Camera-type eye (tissue), 1 donor: ENCODE measurements around the gene OR4L1. TPM values are rescaled to one million over a fixed set of nuclear protein-coding genes. Genes with fewer than 3 reads are reported as not detected.

Experiments used
- total RNA-seq: library from RNA; depleted of rRNA; stranded (reverse); fragments of >200 nt; gene quantifications from one replicate; pipeline ENCODE4 v1.2.3, GENCODE V29; 2014

Gene OR4L1, protein sequence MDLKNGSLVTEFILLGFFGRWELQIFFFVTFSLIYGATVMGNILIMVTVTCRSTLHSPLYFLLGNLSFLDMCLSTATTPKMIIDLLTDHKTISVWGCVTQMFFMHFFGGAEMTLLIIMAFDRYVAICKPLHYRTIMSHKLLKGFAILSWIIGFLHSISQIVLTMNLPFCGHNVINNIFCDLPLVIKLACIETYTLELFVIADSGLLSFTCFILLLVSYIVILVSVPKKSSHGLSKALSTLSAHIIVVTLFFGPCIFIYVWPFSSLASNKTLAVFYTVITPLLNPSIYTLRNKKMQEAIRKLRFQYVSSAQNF
- not detected for total RNA-seq

GRCh38 chr14:20059745-20060144 is at the start of gene OR4L1:
Gene OR4L1 (plus strand): TSS chr14:20060045. CDS start chr14:20060045, 0 bp downstream.

GRCh38 chr14:20019257-20019865 is 40.5 kb upstream of the OR4L1 start, which contains the start of gene OR4K14:
Gene OR4K14 (minus strand): TSS chr14:20019307. CDS start chr14:20015193, 4,114 bp downstream.

GRCh38 chr14:20035938-20036337 is 23.9 kb upstream of the OR4L1 start, which contains the start of gene OR4K13:
Gene OR4K13 (minus strand): TSS chr14:20036038. CDS start chr14:20034758, 1,280 bp downstream.

DNA sequence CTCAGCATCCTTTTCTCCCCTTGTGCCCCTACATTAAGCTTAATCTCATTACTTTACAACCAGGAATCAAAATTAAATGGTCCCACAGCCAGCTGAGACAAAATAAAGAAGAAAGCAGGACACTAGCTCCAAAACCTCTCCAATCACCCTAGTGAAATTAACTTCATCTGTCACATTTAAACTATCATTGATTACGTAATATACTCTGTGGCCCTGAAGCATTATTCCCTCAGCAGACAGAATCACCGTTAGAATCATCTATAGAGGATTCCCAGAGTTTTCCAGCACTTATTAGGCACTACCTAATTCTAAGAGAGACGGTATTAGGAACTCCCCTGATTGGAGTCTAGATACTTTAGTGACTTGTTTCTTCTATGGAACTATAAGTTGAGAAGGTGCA is 50.6 kb downstream of the OR4L1 start, which contains the start of gene OR4K17:
Gene OR4K17, plus strand, starts transcription at position 302 of the 400 bp plus-strand sequence. CDS start 6,761 bp downstream, outside the sequence.

Other genes starting within 250 kb of the OR4L1 start
- not detected for gene OR4K2, start 184.9 kb upstream of the OR4L1 start, total RNA-seq
- gene OR4K5, start 139.4 kb upstream of the OR4L1 start, total RNA-seq = not detected
- gene OR4K1, start 129.1 kb upstream of the OR4L1 start, total RNA-seq = not detected
- gene OR4K15, start 84.5 kb upstream of the OR4L1 start, total RNA-seq = not detected
- gene OR4Q2, start 57.9 kb upstream of the OR4L1 start, total RNA-seq = not detected
- gene OR4K14, start 40.7 kb upstream of the OR4L1 start, total RNA-seq = not detected
- not detected for gene OR4K13, start 24.0 kb upstream of the OR4L1 start, total RNA-seq
- gene OR4K17, start 50.7 kb downstream of the OR4L1 start, total RNA-seq = not detected
- gene OR4N5, start 78.8 kb downstream of the OR4L1 start, total RNA-seq = not detected
- gene OR11G2, start 130.9 kb downstream of the OR4L1 start, total RNA-seq = not detected
- not detected for gene OR11H6, start 163.7 kb downstream of the OR4L1 start, total RNA-seq
- gene OR11H7, start 168.9 kb downstream of the OR4L1 start, total RNA-seq = not detected
- gene OR11H4, start 179.2 kb downstream of the OR4L1 start, total RNA-seq = not detected
- gene TTC5, start 245.9 kb downstream of the OR4L1 start, total RNA-seq = 30.5 TPM